ENCODE measurements around the gene ANP32B. TPM values are rescaled to one million over a fixed set of nuclear protein-coding genes. Genes with fewer than 3 reads are reported as not detected.

The ANP32B gene
- polyA plus RNA-seq, 1 of the 3 experiments (the other 2 are of a cell fraction) = 28.4 TPM

DNA sequence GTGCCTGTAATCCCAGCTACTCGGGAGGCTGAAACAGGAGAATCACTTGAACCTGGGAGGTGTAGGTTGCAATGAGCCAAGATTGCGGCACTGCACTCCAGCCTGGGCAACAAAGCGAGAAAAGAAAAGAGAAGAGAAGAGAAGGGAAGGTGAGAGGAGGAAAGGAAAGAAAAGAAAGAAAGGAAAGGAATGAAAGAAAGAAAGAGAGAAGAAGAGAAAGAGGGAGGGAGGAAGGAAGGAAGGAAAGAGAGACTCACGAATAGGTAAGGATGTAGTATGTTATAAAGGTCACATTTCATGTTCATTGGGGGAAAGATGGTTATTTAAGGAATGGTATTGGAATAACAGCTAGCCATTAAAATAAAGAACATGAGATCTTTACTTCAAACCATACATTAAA, 10.4 kb upstream of the ANP32B start:
- Histone ChIP-seq H3K9me2 (no peaks in the 10 kb centered on the region), H4K20me1 (ENCODE audit: insufficient read depth) (no peaks in the 10 kb centered on the region), H3F3A (replicated peaks; ENCODE audit: insufficient read depth) (no peaks in the 10 kb centered on the region), H3K9ac (no peak overlapping the region), H3K27me3 (ENCODE audit: insufficient read depth) (peaks cover 15% of the 10 kb centered on the region; the same call in 1 of the 2 replicates), H2AFZ (ENCODE audit: low read depth) (no peak overlapping the region), H3K4me3 (ENCODE audit: low read depth in 2 of 2, low read length in 1 of 2) (no peak overlapping the region), H3K27ac (ENCODE audit: low read depth in 2 of 2, low read length in 1 of 2) (no peak overlapping the region), H3K4me2 (no peak overlapping the region), H3K9me3 (no peaks in the 10 kb centered on the region), H3K79me2 (ENCODE audit: insufficient read depth) (no peaks in the 10 kb centered on the region), H3K4me1 (ENCODE audit: control insufficient read depth in 1 of 2, insufficient read depth in 2 of 2, low read depth in 1 of 2, low read length in 1 of 2) (no peaks in the 10 kb centered on the region), H3K36me3 (replicated peaks in 1 of 2; ENCODE audit: control insufficient read depth in 1 of 2, insufficient read depth in 2 of 2, low read length in 1 of 2) (no peaks in the 10 kb centered on the region)
- WGBS (ENCODE audit: low lambda C conversion rate) = 68% methylated on average over 4 of the region's 4 CpGs
- CTCF ChIA-PET = interaction anchor here (1.0 to 2.2 kb wide), 4 partner anchors 9 to 62 kb away, joined by 3 to 12 read pairs (median 4); partner anchors contain the start of gene ANP32B
- TF ChIP-seq, protein P1, sequence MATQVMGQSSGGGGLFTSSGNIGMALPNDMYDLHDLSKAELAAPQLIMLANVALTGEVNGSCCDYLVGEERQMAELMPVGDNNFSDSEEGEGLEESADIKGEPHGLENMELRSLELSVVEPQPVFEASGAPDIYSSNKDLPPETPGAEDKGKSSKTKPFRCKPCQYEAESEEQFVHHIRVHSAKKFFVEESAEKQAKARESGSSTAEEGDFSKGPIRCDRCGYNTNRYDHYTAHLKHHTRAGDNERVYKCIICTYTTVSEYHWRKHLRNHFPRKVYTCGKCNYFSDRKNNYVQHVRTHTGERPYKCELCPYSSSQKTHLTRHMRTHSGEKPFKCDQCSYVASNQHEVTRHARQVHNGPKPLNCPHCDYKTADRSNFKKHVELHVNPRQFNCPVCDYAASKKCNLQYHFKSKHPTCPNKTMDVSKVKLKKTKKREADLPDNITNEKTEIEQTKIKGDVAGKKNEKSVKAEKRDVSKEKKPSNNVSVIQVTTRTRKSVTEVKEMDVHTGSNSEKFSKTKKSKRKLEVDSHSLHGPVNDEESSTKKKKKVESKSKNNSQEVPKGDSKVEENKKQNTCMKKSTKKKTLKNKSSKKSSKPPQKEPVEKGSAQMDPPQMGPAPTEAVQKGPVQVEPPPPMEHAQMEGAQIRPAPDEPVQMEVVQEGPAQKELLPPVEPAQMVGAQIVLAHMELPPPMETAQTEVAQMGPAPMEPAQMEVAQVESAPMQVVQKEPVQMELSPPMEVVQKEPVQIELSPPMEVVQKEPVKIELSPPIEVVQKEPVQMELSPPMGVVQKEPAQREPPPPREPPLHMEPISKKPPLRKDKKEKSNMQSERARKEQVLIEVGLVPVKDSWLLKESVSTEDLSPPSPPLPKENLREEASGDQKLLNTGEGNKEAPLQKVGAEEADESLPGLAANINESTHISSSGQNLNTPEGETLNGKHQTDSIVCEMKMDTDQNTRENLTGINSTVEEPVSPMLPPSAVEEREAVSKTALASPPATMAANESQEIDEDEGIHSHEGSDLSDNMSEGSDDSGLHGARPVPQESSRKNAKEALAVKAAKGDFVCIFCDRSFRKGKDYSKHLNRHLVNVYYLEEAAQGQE (IDR thresholded peaks at IDR 0.05; ENCODE audit: low read depth, low read length) = no peak
- TF ChIP-seq CHD2 (IDR thresholded peaks at IDR 0.05; ENCODE audit: low read length, partially characterized antibody) (no peak), RXRA (IDR thresholded peaks at IDR 0.05; ENCODE audit: borderline replicate concordance, low read depth) (no peak), SMC3 (IDR thresholded peaks at IDR 0.05; ENCODE audit: low read depth, low read length) (no peak), ZBTB33 (IDR thresholded peaks at IDR 0.05; ENCODE audit: borderline replicate concordance, low read depth) (no peak), SIN3A (IDR thresholded peaks at IDR 0.05; ENCODE audit: borderline replicate concordance, low read depth, low read length) (no peak), RCOR1 (IDR thresholded peaks at IDR 0.05; ENCODE audit: low read length) (no peak)
- TF ChIP-seq, protein P2, sequence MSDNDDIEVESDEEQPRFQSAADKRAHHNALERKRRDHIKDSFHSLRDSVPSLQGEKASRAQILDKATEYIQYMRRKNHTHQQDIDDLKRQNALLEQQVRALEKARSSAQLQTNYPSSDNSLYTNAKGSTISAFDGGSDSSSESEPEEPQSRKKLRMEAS (IDR thresholded peaks at IDR 0.05; ENCODE audit: low read depth) = no peak
- DNase-seq = no peak
- POLR2A ChIA-PET = interaction anchor here (0.8 kb wide), 1 partner anchor 218 kb away, joined by 5 read pairs; no protein-coding TSS in a partner anchor

DNA sequence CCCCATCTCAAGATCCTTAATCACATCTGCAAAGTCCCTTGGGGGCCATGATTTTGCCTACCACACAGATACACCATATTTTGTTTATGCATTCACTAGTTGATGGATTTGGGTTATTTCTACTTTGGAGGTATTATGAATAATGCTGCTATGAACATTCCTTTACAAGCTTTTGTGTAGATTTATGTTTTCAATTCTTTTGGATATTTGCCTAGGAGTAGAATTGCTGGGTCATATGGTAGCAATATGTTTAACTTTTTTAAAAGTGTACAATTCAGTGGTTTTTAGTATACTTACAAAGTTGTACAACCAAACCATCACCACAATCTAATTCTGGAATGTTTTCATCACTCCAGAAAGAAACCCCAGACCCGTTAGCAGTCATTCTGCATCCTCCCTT, 7.8 kb upstream of the ANP32B start:
- Histone ChIP-seq H3F3A (replicated peaks; ENCODE audit: insufficient read depth) (no peaks in the 10 kb centered on the region), H3K4me3 (ENCODE audit: low read depth in 2 of 2, low read length in 1 of 2) (no peak overlapping the region), H3K4me2 (no peak overlapping the region), H3K27ac (ENCODE audit: low read depth in 2 of 2, low read length in 1 of 2) (no peak overlapping the region), H4K20me1 (ENCODE audit: insufficient read depth) (no peaks in the 10 kb centered on the region), H3K27me3 (ENCODE audit: insufficient read depth) (0 out of 2 replicates have a peak, but pooled peaks cover 8% of the 10 kb centered on the region), H3K9me2 (no peaks in the 10 kb centered on the region), H3K9ac (no peak overlapping the region), H3K79me2 (ENCODE audit: insufficient read depth) (no peaks in the 10 kb centered on the region), H2AFZ (ENCODE audit: low read depth) (no peak overlapping the region), H3K9me3 (no peaks in the 10 kb centered on the region), H3K36me3 (replicated peaks in 1 of 2; ENCODE audit: control insufficient read depth in 1 of 2, insufficient read depth in 2 of 2, low read length in 1 of 2) (no peaks in the 10 kb centered on the region), H3K4me1 (ENCODE audit: control insufficient read depth in 1 of 2, insufficient read depth in 2 of 2, low read depth in 1 of 2, low read length in 1 of 2) (peaks cover 0 to 3% of the 10 kb centered on the region in 2 experiments; a peak in 1 of 4 replicates)
- ChIA-PET POLR2A (no interaction called here), CTCF (interaction anchor here (0.9 kb wide), 1 partner anchor 52 kb away, joined by 3 read pairs; the partner anchor contains the start of gene TRMO)
- DNase-seq = no peak
- WGBS (ENCODE audit: low lambda C conversion rate) = 34% methylated on average over 1 of the region's 1 CpG
- no peak for TF ChIP-seq FOXJ3 (CRISPR knock-in tag; IDR thresholded peaks at IDR 0.05)
- TF ChIP-seq EZH2phosphoT487 (IDR thresholded peaks at IDR 0.05; ENCODE audit: borderline replicate concordance, low read depth) = no peak
- no peak for TF ChIP-seq RAD21 (IDR thresholded peaks at IDR 0.05; ENCODE audit: low read length)
- no peak for TF ChIP-seq IRF3 (IDR thresholded peaks at IDR 0.05; ENCODE audit: low read depth, low read length)
- TF ChIP-seq NRF1 (IDR thresholded peaks at IDR 0.05; ENCODE audit: low read depth, low read length) = no peak
- no peak for TF ChIP-seq ELF1 (IDR thresholded peaks at IDR 0.05)
- no peak for TF ChIP-seq NFIC (IDR thresholded peaks at IDR 0.05; ENCODE audit: borderline replicate concordance)
- no peak for TF ChIP-seq TEAD4 (IDR thresholded peaks at IDR 0.05; ENCODE audit: borderline replicate concordance, insufficient read depth)
- no peak for TF ChIP-seq SMC3 (IDR thresholded peaks at IDR 0.05; ENCODE audit: low read depth, low read length)
- no peak for TF ChIP-seq TCF12 (IDR thresholded peaks at IDR 0.05)
- no peak for TF ChIP-seq RCOR1 (IDR thresholded peaks at IDR 0.05; ENCODE audit: low read length)
- no peak for TF ChIP-seq MXI1 (IDR thresholded peaks at IDR 0.05; ENCODE audit: low read depth, low read length)
- no peak for TF ChIP-seq EP300 (IDR thresholded peaks at IDR 0.05; ENCODE audit: borderline replicate concordance in 1 of 2, low read depth in 1 of 2, low read length in 1 of 2)

Measured in SK-N-SH (cell line).